K562 (cell line): ENCODE data around the gene LAMB1. TPM values are rescaled to one million over a fixed set of nuclear protein-coding genes. Genes with fewer than 3 reads are reported as not detected.

ENCODE experiments used
- CCAR2 ChIP-seq: fragments of 200-400 bp; formaldehyde crosslinking; IDR thresholded peaks from 2 replicates; pipeline ENCODE4 v1.6.1; 2017; ENCODE audit warnings: mild to moderate bottlenecking, low read depth, low read length
- CHD2 ChIP-seq: IDR thresholded peaks from 2 replicates; pipeline ENCODE4 v1.6.1; 2011; ENCODE audit warnings: low read depth, low read length
- DPF2 ChIP-seq: fragments of 450-650 bp; IDR thresholded peaks from 2 replicates; pipeline ENCODE4 v1.6.1; 2016
- E2F6 ChIP-seq, 2 experiments: IDR thresholded peaks; 2 replicates each; pipeline ENCODE4 v1.6.1; 2011; ENCODE audit warnings: borderline replicate concordance in 1 of 2, control low read depth in 1 of 2, low read depth in 1 of 2, low read length in 1 of 2, mild to moderate bottlenecking in 1 of 2, mixed read lengths in 1 of 2, moderate library complexity in 1 of 2; ENCODE audit not compliant: insufficient read depth in 1 of 2, insufficient read length in 1 of 2, poor library complexity in 1 of 2, severe bottlenecking in 1 of 2; ENCODE audit errors: extremely low read depth in 1 of 2
- FOXK2 ChIP-seq, 2 experiments: fragments of 450-650 bp; IDR thresholded peaks in 1 of 2; conservative IDR thresholded peaks in 1 of 2; 2 replicates each; pipeline ENCODE4 v1.6.1; 2016; ENCODE audit warnings: low read depth in 2 of 2, mild to moderate bottlenecking in 1 of 2
- GABPA ChIP-seq: fragments of 200-800 bp; sonication (Bioruptor generic); conservative IDR thresholded peaks from 2 replicates; pipeline ENCODE4 v1.6.1; 2016; ENCODE audit warnings: low read depth, missing genetic modification characterization, missing compliant biosample characterization
- GATAD2B ChIP-seq: fragments of 450-650 bp; IDR thresholded peaks from 2 replicates; pipeline ENCODE4 v1.6.1; 2017; ENCODE audit warnings: mild to moderate bottlenecking, borderline replicate concordance
- HDAC2 ChIP-seq: fragments of 450-650 bp; IDR thresholded peaks from 2 replicates; pipeline ENCODE4 v1.6.1; 2016; ENCODE audit warnings: mild to moderate bottlenecking
- HDGF ChIP-seq: fragments of 450-650 bp; IDR thresholded peaks from 2 replicates; pipeline ENCODE4 v1.6.1; 2016
- JUNB ChIP-seq: fragments of 450-650 bp; formaldehyde crosslinking; conservative IDR thresholded peaks from 2 replicates; pipeline ENCODE4 v1.4.0; 2020; ENCODE audit warnings: mild to moderate bottlenecking
- MLLT1 ChIP-seq, 2 experiments: fragments of 450-650 bp; IDR thresholded peaks; 2 replicates each; pipeline ENCODE4 v1.6.1; 2016
- NR2C2 ChIP-seq, 2 experiments: fragments of 200-800 bp in 1 of 2; sonication (Bioruptor generic) in 1 of 2; sonication (generic) in 1 of 2; formaldehyde crosslinking in 1 of 2; IDR thresholded peaks; 2 replicates each; pipeline versions ENCODE4 v1.6.1 to v1.8.0; 2016 to 2022; ENCODE audit warnings: mild to moderate bottlenecking in 1 of 2, missing compliant biosample characterization in 1 of 2, missing genetic modification characterization in 1 of 2, missing genetic modification reagents in 1 of 2
- SMAD1 ChIP-seq: fragments of 150-350 bp; IDR thresholded peaks from 2 replicates; pipeline ENCODE4 v1.6.1; 2014; ENCODE audit warnings: low read length, low read depth; ENCODE audit not compliant: partially characterized antibody
- STAT5A ChIP-seq: IDR thresholded peaks from 2 replicates; pipeline ENCODE4 v1.6.1; 2012; ENCODE audit warnings: low read length, inconsistent platforms, borderline replicate concordance
- USF2 ChIP-seq: sonication (generic); formaldehyde crosslinking; IDR thresholded peaks from 2 replicates; pipeline ENCODE4 v1.5.0; 2020; ENCODE audit warnings: missing genetic modification reagents
- VEZF1 ChIP-seq: fragments of 200-800 bp; sonication (Bioruptor generic); IDR thresholded peaks from 2 replicates; pipeline ENCODE4 v1.6.1; 2017; ENCODE audit warnings: missing genetic modification characterization, missing compliant biosample characterization
- ZBTB8A ChIP-seq: fragments of 450-650 bp; IDR thresholded peaks from 2 replicates; pipeline ENCODE4 v1.6.1; 2018; ENCODE audit warnings: mild to moderate bottlenecking, moderate library complexity; ENCODE audit not compliant: partially characterized antibody
- ZNF133 ChIP-seq: fragments of 250-450 bp; sonication (Bioruptor Pico); IDR thresholded peaks from 2 replicates; pipeline ENCODE4 v1.4.0; 2020; ENCODE audit warnings: mild to moderate bottlenecking
- ZNF197 ChIP-seq: fragments of 200-800 bp; sonication (Bioruptor generic); IDR thresholded peaks from 2 replicates; pipeline ENCODE4 v1.6.1; 2016; ENCODE audit warnings: low read depth, missing genetic modification characterization, missing compliant biosample characterization
- ZNF23 ChIP-seq: fragments of 250-450 bp; sonication (Bioruptor Pico); IDR thresholded peaks from 2 replicates; pipeline ENCODE4 v1.4.0; 2020; ENCODE audit warnings: mild to moderate bottlenecking
- ZNF445 ChIP-seq: fragments of 250-450 bp; sonication (Bioruptor Pico); IDR thresholded peaks from 2 replicates; pipeline ENCODE4 v1.4.0; 2020; ENCODE audit warnings: low read depth, mild to moderate bottlenecking, moderate library complexity
- ZNF507 ChIP-seq: conservative IDR thresholded peaks from 2 replicates; pipeline ENCODE4 v1.6.1; 2017; ENCODE audit warnings: missing genetic modification characterization, missing compliant biosample characterization
- polyA plus RNA-seq, 8 experiments: library from polyadenylated mRNA; depleted of rRNA in 4 of 8; stranded (reverse) in 5 of 8; unstranded in 3 of 8; fragments of >200 nt; fragmentation: Nextera tagmentation in 2 of 8; fragmentation: Illumina TruSeq in 1 of 8; extraction: Ambion mirVana in 2 of 8; extraction: Trizol in 1 of 8; gene quantifications; 2 replicates each; pipeline versions ENCODE4 v1.2.1 to v1.2.3, GENCODE V29; 2011 to 2014; ENCODE audit warnings: inconsistent platforms in 1 of 8, missing spikeins in 1 of 8
- total RNA-seq, 7 experiments: library from RNA; depleted of rRNA in 6 of 7; stranded (reverse); fragments of >200 nt in 6 of 7; fragmentation: Illumina TruSeq in 2 of 7; extraction: Trizol in 2 of 7; gene quantifications; 2 replicates each; pipeline versions ENCODE4 v1.2.1 to v1.2.3, GENCODE V29; 2011 to 2021; ENCODE audit warnings: low replicate concordance in 1 of 7

Gene LAMB1
- total and polyA plus RNA-seq, 9 of the 15 experiments (the other 6 are each of a cell fraction or from before 2014, with no cell fraction given) = 6.0 to 17.7 (median 12.3) TPM

- TF ChIP-seq NR2C2 (CRISPR knock-in tag; IDR thresholded peaks at IDR 0.05) = no peak
- TF ChIP-seq NR2C2 (tag; IDR thresholded peaks at IDR 0.05) = 0 out of 2 replicates have a peak, but pooled peaks have one; percentile 29
- TF ChIP-seq ZNF197 (CRISPR knock-in tag) = 0 out of 2 replicates have a peak, but pooled peaks have one; percentile 18
- no peak for TF ChIP-seq ZNF445 (CRISPR knock-in tag)
- TF ChIP-seq HDAC2 = 0 out of 2 replicates have a peak, but pooled peaks have one; percentile 50
- 0 out of 2 replicates have a peak, but pooled peaks have one; percentile 32 for TF ChIP-seq DPF2
- TF ChIP-seq USF2 (CRISPR knock-in tag) = no peak
- TF ChIP-seq VEZF1 (CRISPR knock-in tag) = no peak
- TF ChIP-seq CHD2 = no peak
- no peak for TF ChIP-seq GABPA (tag)
- TF ChIP-seq FOXK2 (conservative IDR thresholded peaks at IDR 0.05 in 1 of 2, IDR thresholded peaks at IDR 0.05 in 1 of 2; ENCODE audit: low read depth in 2 of 2) = no peak
- TF ChIP-seq JUNB (CRISPR knock-in tag) = no peak
- TF ChIP-seq ZNF507 (tag) = no peak
- TF ChIP-seq STAT5A = peak; percentile 28; the same call in 1 of the 2 replicates
- no peak for TF ChIP-seq E2F6 (IDR thresholded peaks at IDR 0.05; ENCODE audit: borderline replicate concordance in 1 of 2, extremely low read depth in 1 of 2, insufficient read depth in 1 of 2, insufficient read length in 1 of 2, low read depth in 1 of 2, low read length in 1 of 2, poor library complexity in 1 of 2, severe bottlenecking in 1 of 2)
- no peak for TF ChIP-seq HDGF
- TF ChIP-seq GATAD2B = peak; percentile 58
- TF ChIP-seq MLLT1 (IDR thresholded peaks at IDR 0.05) = peak in 1 of 2 experiments; percentile 16; a peak in 1 of 4 replicates
- no peak for TF ChIP-seq CCAR2
- TF ChIP-seq ZNF23 (CRISPR knock-in tag) = no peak
- no peak for TF ChIP-seq ZBTB8A
- TF ChIP-seq SMAD1 = no peak
- no peak for TF ChIP-seq ZNF133 (CRISPR knock-in tag)
Observed at GRCh38 chr7:107890493-107890961, 112.4 kb downstream of the LAMB1 start (continued).
